HCT116 (cell line): ENCODE data around the gene DYNC1I1. TPM values are rescaled to one million over a fixed set of nuclear protein-coding genes. Genes with fewer than 3 reads are reported as not detected.

Experiments used
- ATAC-seq: fragments of 200-7000 bp; cut with Tn5 transposase; 2 replicates; pipeline ENCODE4 v1.9.1; 2020; ENCODE audit warnings: mild to moderate bottlenecking, moderate library complexity
- BruUV-seq: library from RNA; stranded (reverse); fragments of 400-500 nt; replicated peaks from 2 replicates; lab custom pipeline; 2021; lab: Mats Ljungman, UMichigan
- CTCF ChIA-PET: fragments of 300-600 bp; sonication (Branson Sonifier 250); formaldehyde crosslinking; loops from one replicate; lab custom pipeline; 2021; ENCODE audit warnings: antibody characterized with exemption; lab: Charles Lee
- POLR2A ChIA-PET: fragments of 300-600, 350-600 bp; sonication (Branson Sonifier 250); formaldehyde crosslinking; loops from one replicate; lab custom pipeline; 2021; ENCODE audit warnings: antibody characterized with exemption; lab: Charles Lee
- RAD21 ChIA-PET, 2 experiments: fragments of 300-600 bp; sonication (Branson Sonifier 250); formaldehyde crosslinking; loops; one replicate each; lab custom pipeline; 2023; ENCODE audit warnings: low total read pairs in 2 of 2; ENCODE audit not compliant: uncharacterized antibody in 2 of 2, unreplicated experiment in 2 of 2, low non-redundant PET in 1 of 2; lab: Charles Lee
- DNase-seq: peaks from one replicate; pipeline ENCODE4 v3.0.0-alpha.2; 2010; ENCODE audit warnings: low read depth, low spot score
- H2AFZ ChIP-seq: fragments of 200-600 bp; shearing (Covaris generic), sonication (generic); 2 replicates; pipeline ENCODE4 v1.6.1; 2017; ENCODE audit warnings: low read depth, mixed run types, mixed read lengths, antibody characterized with exemption, low read length; ENCODE audit not compliant: poor library complexity, severe bottlenecking
- H3K27ac ChIP-seq: 2 replicates; pipeline ENCODE4 v1.5.1; 2012; ENCODE audit warnings: low read depth, low read length
- H3K27me3 ChIP-seq: fragments of 200-600 bp; sonication (generic); 2 replicates; pipeline ENCODE4 v1.6.1; 2016; ENCODE audit warnings: mixed run types, low read length, mixed read lengths; ENCODE audit not compliant: insufficient read depth
- H3K36me3 ChIP-seq, 2 experiments: fragments of 200-500 bp in 1 of 2; fragments of 200-600 bp in 1 of 2; sonication (Bioruptor generic) in 1 of 2; sonication (generic) in 1 of 2; 2 replicates each; pipeline versions ENCODE4 v1.5.1 to v1.6.1; 2014 to 2016; ENCODE audit warnings: low read length in 2 of 2, inconsistent platforms in 1 of 2, mixed read lengths in 1 of 2, mixed run types in 1 of 2; ENCODE audit not compliant: insufficient read depth in 2 of 2, control insufficient read depth in 1 of 2
- H3K4me1 ChIP-seq, 2 experiments: fragments of 200-600 bp in 1 of 2; sonication (generic) in 1 of 2; 2 replicates each; pipeline versions ENCODE4 v1.5.1 to v1.6.1; 2012 to 2017; ENCODE audit warnings: low read length in 2 of 2, inconsistent platforms in 1 of 2, mild to moderate bottlenecking in 1 of 2, mixed read lengths in 1 of 2, mixed run types in 1 of 2, moderate library complexity in 1 of 2; ENCODE audit not compliant: insufficient read depth in 2 of 2, control insufficient read depth in 1 of 2
- H3K4me2 ChIP-seq: fragments of 200-600 bp; sonication (generic); 2 replicates; pipeline ENCODE4 v1.6.1; 2017; ENCODE audit warnings: mixed run types, low read length, mixed read lengths
- H3K4me3 ChIP-seq, 2 experiments: fragments of 200-600 bp in 1 of 2; sonication (generic) in 1 of 2; replicated peaks in 1 of 2; 2 replicates each; pipeline ENCODE4 v1.5.1; 2011 to 2016; ENCODE audit warnings: low read length in 2 of 2, control low read depth in 1 of 2, low read depth in 1 of 2, mild to moderate bottlenecking in 1 of 2, mixed read lengths in 1 of 2, mixed run types in 1 of 2
- H3K79me2 ChIP-seq: fragments of 200-600 bp; sonication (generic); 2 replicates; pipeline ENCODE4 v1.6.1; 2017; ENCODE audit warnings: mild to moderate bottlenecking, mixed run types, low read length, moderate library complexity, mixed read lengths; ENCODE audit not compliant: insufficient read depth
- H3K9ac ChIP-seq: fragments of 200-600 bp; sonication (generic); 2 replicates; pipeline ENCODE4 v1.6.1; 2016; ENCODE audit warnings: low read length, mixed read lengths
- H3K9me2 ChIP-seq: fragments of 200-600 bp; sonication (generic), shearing (Covaris generic); 2 replicates; pipeline ENCODE4 v1.6.1; 2017; ENCODE audit warnings: mixed run types, mild to moderate bottlenecking, moderate library complexity; ENCODE audit not compliant: insufficient read depth
- H3K9me3 ChIP-seq, 2 experiments: fragments of 200-500 bp in 1 of 2; fragments of 200-600 bp in 1 of 2; sonication (Bioruptor generic) in 1 of 2; sonication (generic) in 1 of 2; 2 replicates each; pipeline ENCODE4 v1.6.1; 2014 to 2017; ENCODE audit warnings: low read length in 2 of 2, mixed read lengths in 2 of 2, inconsistent platforms in 1 of 2, low read depth in 1 of 2, mild to moderate bottlenecking in 1 of 2, mixed run types in 1 of 2, moderate library complexity in 1 of 2; ENCODE audit not compliant: control insufficient read depth in 1 of 2, insufficient read depth in 1 of 2
- H4K20me1 ChIP-seq: fragments of 200-600 bp; sonication (generic), shearing (Covaris generic); 2 replicates; pipeline ENCODE4 v1.6.1; 2017; ENCODE audit warnings: mixed run types, mild to moderate bottlenecking, moderate library complexity; ENCODE audit not compliant: insufficient read depth
- ATF3 ChIP-seq: IDR thresholded peaks from 2 replicates; pipeline ENCODE4 v1.6.1; 2012
- CEBPB ChIP-seq: IDR thresholded peaks from 2 replicates; pipeline ENCODE4 v1.6.1; 2012; ENCODE audit warnings: low read depth
- CTCF ChIP-seq, 3 experiments: fragments of 200-600 bp in 1 of 3; sonication (generic) in 1 of 3; IDR thresholded peaks in 2 of 3; conservative IDR thresholded peaks in 1 of 3; 2 replicates each; pipeline ENCODE4 v1.5.1; 2012 to 2017; ENCODE audit warnings: low read depth in 2 of 3, low read length in 2 of 3, antibody characterized with exemption in 1 of 3, borderline replicate concordance in 1 of 3, control low read depth in 1 of 3, mild to moderate bottlenecking in 1 of 3, mixed read lengths in 1 of 3, mixed run types in 1 of 3, moderate library complexity in 1 of 3; ENCODE audit not compliant: insufficient read depth in 1 of 3
- EGR1 ChIP-seq: IDR thresholded peaks from 2 replicates; pipeline ENCODE4 v1.6.1; 2012; ENCODE audit warnings: low read depth
- EZH2 ChIP-seq: fragments of 200-600 bp; sonication (generic); IDR thresholded peaks from 2 replicates; pipeline ENCODE4 v1.6.1; 2017; ENCODE audit warnings: antibody characterized with exemption, mixed run types
- EZH2phosphoT487 ChIP-seq: fragments of 200-600 bp; IDR thresholded peaks from 2 replicates; pipeline ENCODE4 v1.6.1; 2018; ENCODE audit warnings: antibody characterized with exemption, borderline replicate concordance
- FOSL1 ChIP-seq: IDR thresholded peaks from 2 replicates; pipeline ENCODE4 v1.6.1; 2012; ENCODE audit warnings: low read depth
- POLR2A ChIP-seq: IDR thresholded peaks from 2 replicates; pipeline ENCODE4 v1.7.0; 2011; ENCODE audit warnings: borderline replicate concordance; ENCODE audit not compliant: insufficient read depth, insufficient read length; ENCODE audit errors: extremely low read depth
- POLR2AphosphoS5 ChIP-seq: IDR thresholded peaks from 2 replicates; pipeline ENCODE4 v1.6.1; 2011; ENCODE audit warnings: mild to moderate bottlenecking, low read depth, low read length, moderate library complexity
- RAD21 ChIP-seq: IDR thresholded peaks from 2 replicates; pipeline ENCODE4 v1.6.1; 2012; ENCODE audit warnings: low read depth, mild to moderate bottlenecking
- SP1 ChIP-seq: IDR thresholded peaks from 2 replicates; pipeline ENCODE4 v1.6.1; 2012; ENCODE audit warnings: low read depth
- TCF7L2 ChIP-seq: IDR thresholded peaks from 2 replicates; pipeline ENCODE4 v1.7.0; 2011; ENCODE audit warnings: borderline replicate concordance, inconsistent platforms; ENCODE audit not compliant: insufficient read depth, insufficient read length; ENCODE audit errors: extremely low read depth
- YY1 ChIP-seq: IDR thresholded peaks from 2 replicates; pipeline ENCODE4 v1.6.1; 2011; ENCODE audit warnings: low read length, low read depth, moderate library complexity, mild to moderate bottlenecking; ENCODE audit not compliant: insufficient replicate concordance; ENCODE audit errors: extremely low read depth
- ZFX ChIP-seq: fragments of 450-650 bp; IDR thresholded peaks from 2 replicates; pipeline ENCODE4 v1.6.1; 2017
- intact Hi-C: fragments of 100-400 bp; cut with micrococcal nuclease; formaldehyde crosslinking; loops from 2 replicates; pipeline ENCODE4 v1.10.0; 2022
- total RNA-seq: library from RNA; stranded (reverse); gene quantifications from one replicate; pipeline ENCODE4 v1.2.1, GENCODE V29; 2021; ENCODE audit not compliant: unreplicated experiment

The DYNC1I1 gene
- total RNA-seq, 1 experiment from 2014 or later, result not detected

GRCh38 chr7:95960706-95961244, 188.4 kb downstream of the DYNC1I1 start:
- Histone ChIP-seq H3K9ac (no peak overlapping the region), H3K27me3 (peaks cover 31% of the 10 kb centered on the region), H3K4me2 (no peak overlapping the region), H3K4me1 (no peaks in the 10 kb centered on the region), H3K9me3 (no peaks in the 10 kb centered on the region), H4K20me1 (no peaks in the 10 kb centered on the region), H3K4me3 (no peak overlapping the region), H2AFZ (no peak overlapping the region), H3K36me3 (no peaks in the 10 kb centered on the region), H3K79me2 (no peaks in the 10 kb centered on the region), H3K9me2 (no peaks in the 10 kb centered on the region), H3K27ac (no peak overlapping the region)
- ATAC-seq, result no peak
- DNase-seq, result no peak
- intact Hi-C loops, result no loop called here
- BruUV-seq, result no TSS peak
- ChIA-PET RAD21 (no interaction called here), POLR2A (no interaction called here), CTCF (no interaction called here)
- TF ChIP-seq CTCF (IDR thresholded peaks at IDR 0.05 in 2 of 3, conservative IDR thresholded peaks at IDR 0.05 in 1 of 3; ENCODE audit: borderline replicate concordance in 1 of 3, insufficient read depth in 1 of 3, low read depth in 2 of 3, low read length in 2 of 3) (no peak), ATF3 (no peak), SP1 (no peak), TCF7L2 (no peak)

DNA sequence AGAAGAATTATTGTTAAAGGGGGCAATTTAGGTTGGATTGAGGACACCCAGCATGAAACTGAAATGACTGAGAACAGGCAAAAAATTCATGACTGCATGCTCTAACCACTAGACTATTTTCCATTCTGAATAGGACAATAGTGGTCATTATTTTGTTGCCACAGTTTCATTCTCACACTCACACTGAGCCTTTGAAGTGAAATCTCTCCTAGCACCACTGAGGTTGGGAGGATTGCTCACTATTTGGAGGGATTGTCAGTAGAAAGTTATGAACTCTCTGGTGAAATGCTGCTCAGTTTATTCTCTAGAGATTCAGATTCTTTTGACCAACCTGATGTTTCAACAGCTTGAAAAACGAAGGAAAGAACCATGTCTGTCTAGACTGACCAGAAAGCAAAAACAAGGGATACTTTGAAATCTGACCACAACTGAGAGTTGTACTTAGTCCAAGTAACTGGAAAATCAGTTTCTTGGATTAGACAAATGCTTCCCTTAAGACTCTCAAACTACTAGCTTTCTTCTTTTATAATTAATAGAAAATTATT, 191.2 kb downstream of the DYNC1I1 start:
- Histone ChIP-seq H3K27ac (no peak overlapping the region), H3K79me2 (no peaks in the 10 kb centered on the region), H4K20me1 (no peaks in the 10 kb centered on the region), H2AFZ (no peak overlapping the region), H3K4me2 (no peak overlapping the region), H3K36me3 (no peaks in the 10 kb centered on the region), H3K9me3 (no peaks in the 10 kb centered on the region), H3K4me3 (no peak overlapping the region), H3K9me2 (no peaks in the 10 kb centered on the region), H3K9ac (no peak overlapping the region), H3K27me3 (peaks cover 29% of the 10 kb centered on the region), H3K4me1 (no peaks in the 10 kb centered on the region)
- DNase-seq (no peak), ATAC-seq (no peak)
- RAD21 ChIA-PET, result no interaction called here
- no TSS peak for BruUV-seq
- intact Hi-C loops, result no loop called here
- CTCF ChIA-PET, result no interaction called here
- POLR2A ChIA-PET, result no interaction called here
- TF ChIP-seq CTCF (IDR thresholded peaks at IDR 0.05 in 2 of 3, conservative IDR thresholded peaks at IDR 0.05 in 1 of 3; ENCODE audit: borderline replicate concordance in 1 of 3, insufficient read depth in 1 of 3, low read depth in 2 of 3, low read length in 2 of 3), result no peak
- no peak for TF ChIP-seq POLR2AphosphoS5
- TF ChIP-seq RAD21, result no peak
- TF ChIP-seq EGR1, result no peak
- no peak for TF ChIP-seq SP1
- TF ChIP-seq YY1, result no peak
- no peak for TF ChIP-seq POLR2A
- no peak for TF ChIP-seq ATF3
- TF ChIP-seq FOSL1, result no peak
- TF ChIP-seq CEBPB, result no peak
- TF ChIP-seq TCF7L2, result no peak
- no peak for TF ChIP-seq ZFX
- TF ChIP-seq EZH2phosphoT487, result no peak
- TF ChIP-seq EZH2, result no peak
